Neural progenitor cell (in vitro differentiated cells): ENCODE measurements around the gene CBLC. TPM values are rescaled to one million over a fixed set of nuclear protein-coding genes. Genes with fewer than 3 reads are reported as not detected.

Experiments
- DNase-seq: peaks from one replicate; pipeline ENCODE4 v3.0.0-alpha.2; 2016; ENCODE audit warnings: low spot score
- H2AFZ ChIP-seq: fragments of 200-600 bp; sonication (generic); replicated peaks from 2 replicates; pipeline ENCODE4 v1.6.1; 2016; ENCODE audit warnings: antibody characterized with exemption
- H3F3A ChIP-seq: fragments of 200-600 bp; sonication (generic); 2 replicates; pipeline ENCODE4 v1.6.1; 2016; ENCODE audit warnings: antibody characterized with exemption, low read depth
- H3K27ac ChIP-seq: fragments of 200-600 bp; sonication (generic); 2 replicates; pipeline ENCODE4 v1.5.1; 2016; ENCODE audit warnings: mild to moderate bottlenecking
- H3K27me3 ChIP-seq: fragments of 200-600 bp; sonication (generic); 2 replicates; pipeline ENCODE4 v1.6.1; 2016; ENCODE audit warnings: mild to moderate bottlenecking, moderate library complexity
- H3K36me3 ChIP-seq: fragments of 200-600 bp; sonication (generic); 2 replicates; pipeline ENCODE4 v1.5.1; 2016
- H3K4me1 ChIP-seq: fragments of 200-600 bp; sonication (generic); 2 replicates; pipeline ENCODE4 v1.6.1; 2016; ENCODE audit warnings: mixed run types
- H3K4me2 ChIP-seq: fragments of 200-600 bp; sonication (generic); 2 replicates; pipeline ENCODE4 v1.6.1; 2016
- H3K4me3 ChIP-seq: fragments of 200-600 bp; sonication (generic); 2 replicates; pipeline ENCODE4 v1.5.1; 2016
- H3K79me2 ChIP-seq: fragments of 200-600 bp; sonication (generic); 2 replicates; pipeline ENCODE4 v1.6.1; 2016; ENCODE audit warnings: low read depth
- H3K9ac ChIP-seq: fragments of 200-600 bp; sonication (generic); 2 replicates; pipeline ENCODE4 v1.6.1; 2016
- H3K9me3 ChIP-seq: fragments of 200-600 bp; sonication (generic); 2 replicates; pipeline ENCODE4 v1.5.1; 2016; ENCODE audit warnings: low read depth
- H4K20me1 ChIP-seq: fragments of 200-600 bp; sonication (generic); 2 replicates; pipeline ENCODE4 v1.6.1; 2016; ENCODE audit warnings: low read depth
- H3K27ac Mint-ChIP-seq: 3 replicates; pipeline ENCODE4 v1.8.0; 2021; ENCODE audit warnings: mixed read lengths
- H3K27me3 Mint-ChIP-seq: 2 replicates; pipeline ENCODE4 v1.8.0; 2022; ENCODE audit warnings: low read depth, mild to moderate bottlenecking, inconsistent platforms, moderate library complexity, mixed read lengths; ENCODE audit not compliant: insufficient read depth
- H3K36me3 Mint-ChIP-seq: 3 replicates; pipeline ENCODE4 v1.8.0; 2021; ENCODE audit warnings: mixed read lengths
- H3K4me1 Mint-ChIP-seq: 3 replicates; pipeline ENCODE4 v1.8.0; 2021; ENCODE audit warnings: mixed read lengths
- H3K4me3 Mint-ChIP-seq: 3 replicates; pipeline ENCODE4 v1.8.0; 2021; ENCODE audit warnings: mild to moderate bottlenecking, moderate library complexity, mixed read lengths
- H3K9me3 Mint-ChIP-seq: 3 replicates; pipeline ENCODE4 v1.8.0; 2020; ENCODE audit warnings: mixed read lengths
- CTCF ChIP-seq: fragments of 200-600 bp; sonication (generic); IDR thresholded peaks from 2 replicates; pipeline ENCODE4 v1.5.1; 2017; ENCODE audit warnings: antibody characterized with exemption, mild to moderate bottlenecking
- EZH2 ChIP-seq: fragments of 200-600 bp; sonication (generic); IDR thresholded peaks from 2 replicates; pipeline ENCODE4 v1.6.1; 2017; ENCODE audit warnings: antibody characterized with exemption, mild to moderate bottlenecking, moderate library complexity
- EZH2phosphoT487 ChIP-seq: fragments of 200-600 bp; sonication (generic); IDR thresholded peaks from 2 replicates; pipeline ENCODE4 v1.6.1; 2017; ENCODE audit warnings: antibody characterized with exemption
- total RNA-seq: library from RNA; depleted of rRNA; stranded (reverse); fragments of >200 nt; gene quantifications from 2 replicates; pipeline ENCODE4 v1.2.3, GENCODE V29; 2015; ENCODE audit warnings: low replicate concordance

Gene CBLC
- total RNA-seq, 1 donor from 2014 or later = 1.5 TPM

GRCh38 chr19:44748426-44749254 is 29.1 kb upstream of the CBLC start, which contains the start of gene BCL3:
TSS of gene BCL3 (plus strand) at chr19:44748708. CDS start at chr19:44748791, 83 bp downstream.
- Mint-ChIP-seq H3K27me3 (peaks cover 60% of the 10 kb centered on the region), H3K27ac (no peak within 1 kb of the TSS), H3K4me3 (peak within 1 kb of the TSS; percentile 85), H3K9me3 (no peaks in the 10 kb centered on the region), H3K4me1 (peaks cover 18% of the 10 kb centered on the region), H3K36me3 (no peaks in the 10 kb centered on the region)
- DNase-seq = peak; percentile 53
- TF ChIP-seq CTCF = no peak
- TF ChIP-seq EZH2phosphoT487 = no peak
- no peak for TF ChIP-seq EZH2
- Histone ChIP-seq H3K4me3 (peak within 1 kb of the TSS; percentile 46), H4K20me1 (peaks cover 17% of the 10 kb centered on the region), H3K27me3 (peaks cover 93% of the 10 kb centered on the region), H3K9ac (no peak within 1 kb of the TSS), H3K4me2 (peak within 1 kb of the TSS; percentile 82), H3K9me3 (no peaks in the 10 kb centered on the region), H3K36me3 (no peaks in the 10 kb centered on the region), H2AFZ (no peak within 1 kb of the TSS), H3K4me1 (no peaks in the 10 kb centered on the region), H3K27ac (no peak within 1 kb of the TSS), H3F3A (peaks cover 6% of the 10 kb centered on the region), H3K79me2 (no peaks in the 10 kb centered on the region)

- Histone ChIP-seq H3K27ac (no peak overlapping the region), H3K27me3 (peaks cover 99% of the 10 kb centered on the region), H3K4me2 (no peak overlapping the region), H3K9me3 (no peaks in the 10 kb centered on the region), H3K79me2 (no peaks in the 10 kb centered on the region), H3K4me1 (peaks cover 6% of the 10 kb centered on the region), H4K20me1 (peaks cover 17% of the 10 kb centered on the region), H3K36me3 (no peaks in the 10 kb centered on the region), H2AFZ (no peak overlapping the region), H3K9ac (no peak overlapping the region), H3F3A (peaks cover 6% of the 10 kb centered on the region), H3K4me3 (no peak overlapping the region)
- peaks cover 66% of the 10 kb centered on the region for H3K27me3 Mint-ChIP-seq
- H3K36me3 Mint-ChIP-seq = no peaks in the 10 kb centered on the region
- no peak for TF ChIP-seq EZH2phosphoT487
- no peak for TF ChIP-seq CTCF
- no peak for TF ChIP-seq EZH2
- peak overlapping the region; percentile 81 for H3K4me3 Mint-ChIP-seq
- no peak for DNase-seq
- no peak overlapping the region for H3K27ac Mint-ChIP-seq
- H3K9me3 Mint-ChIP-seq = no peaks in the 10 kb centered on the region
- peaks cover 23% of the 10 kb centered on the region for H3K4me1 Mint-ChIP-seq
Measured at GRCh38 chr19:44749292-44749691, 28.4 kb upstream of the CBLC start.

- H3K4me2 ChIP-seq = no peak overlapping the region
Measured at GRCh38 chr19:44749994-44750393, 27.7 kb upstream of the CBLC start.

More at GRCh38 chr19:44749994-44750393, 27.7 kb upstream of the CBLC start:
- DNase-seq = no peak
- Histone ChIP-seq H3F3A (peaks cover 6% of the 10 kb centered on the region), H3K4me1 (peaks cover 10% of the 10 kb centered on the region), H3K79me2 (no peaks in the 10 kb centered on the region), H3K27me3 (peaks cover 100% of the 10 kb centered on the region), H3K27ac (no peak overlapping the region), H4K20me1 (peaks cover 18% of the 10 kb centered on the region), H3K9me3 (no peaks in the 10 kb centered on the region), H3K36me3 (no peaks in the 10 kb centered on the region), H3K9ac (no peak overlapping the region), H2AFZ (no peak overlapping the region), H3K4me3 (no peak overlapping the region)
- H3K27ac Mint-ChIP-seq = no peak overlapping the region
- H3K4me1 Mint-ChIP-seq = peaks cover 28% of the 10 kb centered on the region
- H3K36me3 Mint-ChIP-seq = no peaks in the 10 kb centered on the region
- no peak for TF ChIP-seq CTCF
- TF ChIP-seq EZH2 = no peak
- no peak for TF ChIP-seq EZH2phosphoT487
- peaks cover 71% of the 10 kb centered on the region for H3K27me3 Mint-ChIP-seq
- no peaks in the 10 kb centered on the region for H3K9me3 Mint-ChIP-seq
- H3K4me3 Mint-ChIP-seq = peak overlapping the region; percentile 81
